Femur (tissue), 1 donor: ENCODE measurements around the gene TLCD3A.
"Not testable (repeated sequence)": the region's sequence is repeated elsewhere in the genome, so short reads cannot be mapped to it uniquely, and the experiment has no call there.

Source experiments
- DNase-seq: peaks from one replicate; pipeline ENCODE4 v3.0.0-alpha.2; 2017

The TLCD3A gene

GRCh38 chr17:718075-718474 lies 14.3 kb upstream of the TLCD3A start:
- DNase-seq = no peak

- DNase-seq = no peak
These were observed 11.5 kb upstream of the TLCD3A start for GRCh38 chr17:720706-721539.

- DNase-seq = no peak
These were observed 10.9 kb upstream of the TLCD3A start for GRCh38 chr17:721540-721937.

GRCh38 chr17:725084-725483 lies 7.3 kb upstream of the TLCD3A start:
- no peak for DNase-seq

DNA sequence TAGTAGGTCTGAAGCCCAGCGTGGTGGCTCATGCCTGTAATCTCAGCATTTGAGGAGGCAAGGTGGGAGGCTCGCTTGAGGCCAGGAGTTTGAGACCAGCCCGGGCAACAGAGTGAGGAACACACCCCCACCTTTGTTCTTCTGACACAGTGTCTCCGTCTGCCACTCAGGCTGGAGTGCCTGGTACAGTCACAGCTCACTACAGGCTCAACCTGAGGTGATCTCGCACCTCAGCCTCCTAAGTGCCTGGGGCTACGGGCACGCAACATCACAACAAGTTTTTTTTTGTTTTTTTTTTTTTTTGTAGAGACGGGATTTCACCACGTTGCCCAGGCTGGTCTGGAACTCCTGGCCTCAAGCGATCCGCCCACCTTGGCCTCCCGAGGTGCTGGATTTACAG lies 6.7 kb upstream of the TLCD3A start:
- no peak for DNase-seq

DNA sequence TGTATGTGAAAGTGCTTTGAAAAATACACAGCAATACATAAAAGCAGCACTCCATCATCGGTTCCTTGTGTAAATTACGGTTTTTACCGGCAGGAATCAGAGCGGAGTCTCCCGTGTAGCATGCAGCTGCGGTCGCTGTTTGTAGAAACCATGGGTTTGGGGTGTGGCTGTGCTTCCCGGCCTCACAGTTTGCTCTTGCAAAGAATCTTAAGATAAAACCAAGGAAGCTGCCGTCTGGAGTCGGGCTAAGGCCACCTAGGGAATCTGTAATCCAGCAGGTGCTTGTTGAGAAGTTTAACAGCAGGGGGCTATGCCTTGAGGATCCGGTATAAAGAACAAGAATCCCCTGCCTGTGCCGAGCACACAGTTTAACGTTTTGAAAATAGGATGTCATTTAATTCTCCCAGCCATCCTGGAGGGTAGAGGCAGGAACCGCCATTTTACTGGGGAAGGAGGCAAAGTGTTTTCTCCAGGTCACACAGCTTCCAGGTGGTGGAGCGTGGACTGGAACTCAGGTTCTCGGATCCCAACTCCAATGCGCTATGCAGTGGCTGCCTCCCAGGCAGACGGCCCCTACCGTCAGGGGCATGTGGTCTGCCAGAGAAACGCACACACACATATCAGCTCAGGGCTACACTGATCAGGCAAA lies 6.0 kb upstream of the TLCD3A start:
- no peak for DNase-seq

- DNase-seq = no peak
These were observed 3.5 kb upstream of the TLCD3A start for GRCh38 chr17:728911-729310.

DNA sequence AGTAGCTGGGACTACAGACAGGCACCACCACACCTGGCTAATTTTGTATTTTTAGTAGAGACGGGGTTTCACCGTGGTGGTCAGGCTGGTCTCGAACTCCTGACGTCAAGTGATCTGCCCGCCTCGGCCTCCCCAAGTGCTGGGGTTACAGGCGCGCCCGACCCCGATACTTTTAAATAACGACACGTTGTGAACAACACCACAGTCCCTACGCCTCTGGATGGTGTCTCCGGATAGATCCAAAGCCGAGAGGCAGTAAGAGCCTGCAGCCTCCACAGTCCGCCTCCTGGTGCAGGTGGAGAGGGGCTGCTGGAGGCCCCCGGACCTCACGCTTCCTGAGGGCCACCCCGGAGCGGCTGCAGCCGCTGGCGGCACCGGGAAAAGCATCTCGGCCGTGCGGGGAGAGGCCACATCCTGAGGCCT lies 741 bp upstream of the TLCD3A start:
- peak; percentile 40 for DNase-seq

DNA sequence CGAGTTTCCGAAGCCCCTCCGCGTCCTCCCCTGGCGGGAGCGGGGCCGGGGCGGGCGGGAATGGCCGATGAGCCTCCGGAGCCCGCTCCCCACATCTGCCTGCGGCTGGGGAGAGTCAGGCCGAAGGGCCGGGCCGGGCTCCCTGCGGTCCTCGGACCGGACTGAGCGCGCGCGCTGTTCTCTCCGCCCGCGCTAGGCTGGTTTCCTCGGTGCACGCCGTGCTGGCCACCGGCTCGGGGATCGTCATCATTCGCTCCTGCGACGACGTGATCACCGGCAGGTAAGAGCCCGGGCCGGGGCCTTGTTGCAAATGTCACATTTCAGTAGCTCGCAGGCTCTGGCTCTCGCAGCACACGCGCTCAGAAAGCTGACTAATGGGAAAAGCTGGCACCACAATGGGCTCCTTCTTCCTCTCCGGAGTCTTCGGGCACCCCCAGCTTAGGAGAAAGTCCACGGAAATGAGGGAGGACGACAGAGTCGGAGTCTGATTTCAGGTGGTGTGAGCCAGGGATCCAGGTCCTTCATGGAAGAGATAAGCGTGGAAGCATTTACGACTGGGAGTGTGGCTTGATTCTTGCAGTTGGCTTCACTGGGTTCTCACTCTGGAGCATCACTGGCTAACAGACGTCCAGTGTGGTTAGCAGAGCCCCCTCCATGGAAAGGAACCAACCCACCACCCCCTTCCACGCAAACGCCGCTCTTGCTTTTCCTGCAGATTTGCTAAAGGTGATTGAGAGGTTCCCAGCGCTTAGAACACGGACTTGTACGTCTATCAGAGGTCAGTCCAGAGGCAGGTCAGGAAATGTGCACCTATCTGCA lies 715 bp downstream of the TLCD3A start:
- peak; percentile 44 for DNase-seq

DNA sequence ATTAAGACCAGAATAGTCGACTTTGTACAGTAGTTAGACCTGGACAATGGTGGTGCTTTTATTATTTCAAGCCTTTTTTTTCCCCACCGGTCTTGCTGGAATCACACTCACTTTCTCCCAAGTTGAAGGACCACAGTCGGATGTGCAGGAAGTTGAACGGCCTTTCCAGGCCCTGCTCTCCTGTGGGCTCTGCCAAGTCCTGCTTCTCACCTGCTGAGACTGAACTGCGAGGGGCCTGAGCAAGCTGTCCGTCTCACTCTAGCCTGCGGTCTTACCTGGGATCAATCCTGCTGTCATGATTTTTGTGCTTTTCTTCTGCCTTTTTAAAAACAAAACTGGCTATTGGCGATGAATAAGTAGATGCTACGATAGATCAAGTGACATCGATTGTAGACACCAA lies 1.3 kb downstream of the TLCD3A start:
- DNase-seq = no peak

DNA sequence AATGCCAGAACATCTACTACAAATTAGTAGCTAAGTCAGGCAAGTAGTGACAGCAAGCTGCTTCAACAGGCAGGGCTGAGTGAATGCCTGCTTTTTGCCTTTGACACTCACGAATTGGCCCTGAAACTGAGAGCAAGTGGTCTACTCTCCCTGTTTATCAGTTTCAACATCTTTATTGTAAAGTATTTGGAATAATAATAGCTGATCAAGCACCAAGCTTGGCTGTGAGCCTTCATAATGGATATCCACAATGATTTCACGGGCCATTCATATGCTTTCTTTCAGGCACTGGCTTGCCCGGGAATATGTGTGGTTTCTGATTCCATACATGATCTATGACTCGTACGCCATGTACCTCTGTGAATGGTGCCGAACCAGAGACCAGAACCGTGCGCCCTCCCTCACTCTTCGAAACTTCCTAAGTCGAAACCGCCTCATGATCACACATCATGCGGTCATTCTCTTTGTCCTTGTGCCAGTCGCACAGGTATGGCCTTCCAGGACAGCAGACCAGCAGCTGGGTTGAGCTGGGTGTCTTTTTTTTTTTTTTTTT lies 5.2 kb downstream of the TLCD3A start:
- no peak for DNase-seq

DNA sequence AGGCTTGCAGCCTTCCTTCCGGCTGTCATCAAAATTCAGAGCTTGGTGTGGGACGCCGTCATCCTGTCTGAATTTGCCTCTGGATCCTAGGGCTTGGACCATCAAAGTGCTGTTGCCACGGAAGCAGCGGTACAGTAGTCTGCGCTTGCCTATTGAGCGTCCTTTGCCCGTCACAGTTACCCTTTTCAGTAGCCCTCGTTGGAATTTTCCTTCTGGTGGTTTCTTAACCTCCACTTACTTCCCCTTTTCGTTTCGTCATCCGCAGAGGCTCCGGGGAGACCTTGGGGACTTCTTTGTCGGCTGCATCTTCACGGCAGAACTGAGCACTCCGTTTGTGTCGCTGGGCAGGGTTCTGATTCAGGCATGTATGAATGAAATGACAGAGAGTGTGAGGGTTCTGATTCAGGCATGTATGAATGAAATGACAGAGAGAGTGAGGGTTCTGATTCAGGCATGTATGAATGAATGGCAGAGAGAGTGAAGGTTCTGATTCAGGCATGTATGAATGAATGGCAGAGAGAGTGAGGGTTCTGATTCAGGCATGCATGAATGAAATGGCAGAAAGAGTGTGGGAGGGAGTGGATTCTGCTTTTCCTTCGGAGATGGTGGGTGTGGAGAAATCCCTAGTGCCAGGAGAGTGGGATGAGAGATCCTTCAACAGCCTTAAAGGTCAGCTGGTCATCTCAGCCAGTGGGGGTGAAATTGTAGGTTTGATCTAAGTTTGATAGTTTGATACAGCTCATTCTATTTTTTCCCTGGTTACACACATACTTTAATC lies 8.0 kb downstream of the TLCD3A start:
- no peak for DNase-seq

DNA sequence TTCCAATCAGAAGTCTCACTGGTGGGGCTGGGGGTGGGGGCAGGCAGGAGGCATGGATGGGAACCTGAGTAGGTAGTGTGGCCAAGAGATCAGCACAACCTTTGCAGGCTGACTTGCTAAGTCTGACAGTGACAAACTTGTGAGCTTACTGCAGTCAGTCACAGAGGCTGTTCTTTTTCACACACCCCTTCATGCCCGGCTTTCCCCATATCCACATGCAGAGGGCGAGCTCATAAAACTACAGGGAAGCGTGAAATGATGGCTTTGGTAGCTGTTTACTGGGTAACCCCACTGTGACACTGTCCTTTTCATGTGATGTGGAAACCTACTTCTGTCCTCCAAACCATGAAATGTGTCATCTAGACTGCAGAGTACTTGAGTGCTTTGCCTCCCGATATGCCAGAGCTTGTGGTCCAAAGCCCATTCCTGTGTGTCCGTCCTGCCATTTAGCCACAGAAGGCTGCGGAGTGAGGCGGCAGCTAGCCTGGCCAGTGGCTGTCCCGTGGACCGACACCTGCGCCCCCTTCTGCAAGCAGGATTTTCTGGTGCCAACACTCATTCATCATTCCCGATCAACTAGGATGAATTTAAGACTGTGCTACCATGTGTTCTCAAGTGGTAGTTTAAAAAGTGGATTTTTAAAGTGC lies 9.9 kb downstream of the TLCD3A start:
- DNase-seq = no peak

- no peak for DNase-seq
These were observed 10.7 kb downstream of the TLCD3A start for GRCh38 chr17:743139-743538.

DNA sequence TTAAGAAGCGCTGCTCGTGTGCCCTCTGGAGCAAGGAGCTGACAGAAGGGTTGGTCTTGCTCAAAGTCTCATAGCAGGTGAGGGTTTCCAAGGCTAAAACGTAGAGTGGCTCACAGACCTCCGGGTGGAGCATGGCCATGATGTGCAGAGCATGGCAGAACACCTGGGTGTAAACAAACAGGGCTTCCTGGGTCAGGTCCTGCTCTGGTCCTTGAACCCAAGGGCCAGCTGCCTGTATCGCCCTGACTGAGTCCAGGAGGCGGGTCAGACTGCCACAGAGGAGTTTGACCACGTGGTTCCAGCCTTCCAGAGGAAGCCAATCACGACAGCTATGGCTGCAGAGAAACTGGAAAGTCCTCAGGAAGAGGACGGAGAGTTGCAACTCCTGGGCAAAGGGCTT lies 12.5 kb downstream of the TLCD3A start:
- no peak for DNase-seq

GRCh38 chr17:745406-745805 lies 13.0 kb downstream of the TLCD3A start:
- no peak for DNase-seq

DNA sequence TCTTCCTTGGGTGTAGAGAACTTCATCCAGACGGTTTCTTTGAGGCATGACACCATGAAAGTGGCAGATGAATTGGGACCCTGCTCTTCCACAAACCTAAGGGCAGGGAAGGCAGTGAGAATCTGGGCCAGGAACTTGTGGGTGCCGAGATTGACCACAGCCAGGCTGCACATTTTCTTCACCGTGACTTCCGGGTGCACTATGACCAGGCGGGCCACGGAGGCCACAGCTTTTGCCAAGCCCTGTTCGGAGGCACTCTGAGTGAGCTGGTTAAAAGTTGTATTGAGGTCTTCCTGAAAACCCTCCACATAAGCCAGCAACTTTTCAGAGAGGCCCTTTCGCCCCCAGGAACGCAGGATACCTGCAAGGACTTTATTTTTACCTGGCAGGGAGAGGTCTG lies 13.8 kb downstream of the TLCD3A start:
- DNase-seq = no peak

DNA sequence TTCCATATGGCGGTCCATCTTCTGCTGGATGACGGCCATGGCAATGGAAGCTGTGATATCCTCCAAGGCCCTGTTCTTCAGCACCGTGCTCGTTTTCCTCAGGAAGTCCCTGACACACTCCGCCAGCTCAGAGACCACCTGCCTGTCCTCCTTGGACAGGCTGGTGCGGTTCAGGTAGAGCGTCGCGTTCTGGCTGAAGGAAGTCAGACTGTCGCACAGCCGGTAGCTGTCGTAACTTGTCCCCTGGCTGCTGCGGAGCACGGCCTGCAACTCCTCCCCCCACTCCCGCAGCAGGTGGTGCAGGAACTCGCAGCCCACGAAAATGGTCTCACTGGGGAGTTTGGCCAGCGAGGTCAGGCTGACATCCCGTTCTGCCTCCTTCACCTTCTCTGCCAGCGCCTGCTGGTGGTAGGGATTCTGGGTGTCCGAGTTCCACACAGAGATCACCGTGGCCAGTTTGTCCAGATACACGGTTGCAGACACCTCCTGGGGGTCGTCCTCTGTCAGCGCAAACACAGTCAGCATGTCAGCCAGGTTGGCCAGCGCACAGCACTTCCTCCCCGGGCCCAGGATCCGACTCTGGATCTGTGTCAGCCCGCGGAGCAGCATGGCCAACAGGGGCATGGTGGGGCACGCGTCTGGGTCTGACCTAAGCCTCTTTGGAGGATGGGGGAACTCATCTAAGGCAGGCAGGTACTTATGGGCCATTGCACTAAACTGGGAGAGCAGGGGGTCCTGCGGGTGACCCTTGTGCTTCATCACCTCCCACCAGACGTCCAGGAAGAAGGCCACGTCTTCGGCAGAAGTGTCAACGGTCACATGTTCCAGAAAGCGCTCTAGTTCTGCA lies 14.6 kb downstream of the TLCD3A start:
- DNase-seq = no peak

GRCh38 chr17:748604-749003 lies 16.2 kb downstream of the TLCD3A start:
- not testable (repeated sequence) for DNase-seq

DNA sequence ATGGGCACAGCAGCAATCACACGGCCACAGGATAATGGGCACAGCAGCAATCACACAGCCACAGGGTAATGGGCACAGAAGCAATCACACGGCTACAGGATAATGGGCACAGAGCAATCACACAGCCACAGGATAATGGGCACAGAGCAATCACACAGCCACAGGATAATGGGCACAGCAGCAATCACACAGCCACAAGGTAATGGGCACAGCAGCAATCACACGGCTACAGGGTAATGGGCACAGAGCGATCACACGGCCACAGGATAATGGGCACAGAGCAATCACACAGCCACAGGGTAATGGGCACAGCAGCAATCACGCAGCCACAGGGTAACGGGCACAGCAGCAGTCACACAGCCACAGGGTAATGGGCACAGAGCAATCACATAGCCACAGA lies 17.0 kb downstream of the TLCD3A start:
- DNase-seq = not testable (repeated sequence)

DNA sequence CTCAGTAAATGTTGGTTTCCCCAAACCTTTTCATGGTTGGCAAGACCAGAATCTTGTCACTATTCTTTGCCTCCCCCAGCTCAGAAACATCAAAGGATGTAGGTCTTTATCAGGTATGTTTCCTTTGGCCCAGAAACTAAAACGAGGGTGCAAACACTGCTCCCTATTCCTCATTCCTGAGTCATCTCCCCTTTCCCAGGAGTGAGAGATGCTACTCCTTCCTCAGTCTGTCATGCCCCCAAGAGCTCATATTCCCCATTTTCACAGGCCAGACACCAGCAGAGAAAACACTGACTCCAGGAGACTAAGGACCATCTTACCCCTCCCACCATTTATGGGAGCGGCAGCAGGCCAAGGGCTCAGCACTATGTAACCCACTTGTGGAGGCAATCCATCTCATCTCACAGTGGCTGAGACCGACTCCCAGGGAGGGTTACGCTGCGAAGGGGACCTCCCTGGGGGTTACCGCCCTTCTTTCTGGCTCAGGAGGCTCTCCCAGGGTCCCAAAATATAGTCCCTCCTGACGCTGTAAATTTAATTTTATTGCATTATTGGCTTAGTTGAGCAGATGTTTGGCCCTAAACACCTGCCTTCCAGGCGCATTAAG lies 18.1 kb downstream of the TLCD3A start:
- DNase-seq = no peak
